Measurements from ENCODE around the gene ATF6B.

Gene ATF6B

GRCh38 chr6:32108094-32108627 is 19.9 kb downstream of the ATF6B start:
- Histone ChIP-seq H3K4ac (ENCODE audit: low read depth, low read length) (no peak overlapping the region), H2BK120ac (ENCODE audit: insufficient read depth, low read length, poor library complexity) (no peak overlapping the region), H3K79me1 (ENCODE audit: low read length) (no peaks in the 10 kb centered on the region), H3K9me3 (ENCODE audit: insufficient read depth, low read depth, low read length) (peaks cover 2% of the 10 kb centered on the region), H3K79me2 (ENCODE audit: control insufficient read depth, insufficient read depth, low read length, poor library complexity) (no peaks in the 10 kb centered on the region), H2AFZ (ENCODE audit: insufficient read depth, low read length, poor library complexity) (no peak overlapping the region), H2BK12ac (ENCODE audit: low read length) (no peak overlapping the region), H3K4me3 (ENCODE audit: low read depth, low read length) (no peak overlapping the region), H3K23ac (ENCODE audit: low read length) (no peak overlapping the region), H3K14ac (ENCODE audit: low read length) (no peak overlapping the region), H3K4me1 (ENCODE audit: control insufficient read depth in 1 of 2, insufficient read depth in 2 of 2, low read length in 2 of 2) (no peaks in the 10 kb centered on the region), H4K8ac (ENCODE audit: low read depth, low read length) (no peak overlapping the region), H3K4me2 (ENCODE audit: low read length) (no peak overlapping the region), H3K27me3 (ENCODE audit: insufficient read depth, low read length) (no peaks in the 10 kb centered on the region), H4K12ac (ENCODE audit: low read depth, low read length) (no peak overlapping the region), H3K18ac (ENCODE audit: low read length) (no peak overlapping the region), H3K36me3 (ENCODE audit: control insufficient read depth in 1 of 2, insufficient read depth in 2 of 2, low read length in 2 of 2) (peaks cover 2 to 3% of the 10 kb centered on the region in 2 experiments), H3K27ac (ENCODE audit: low read depth, low read length) (no peak overlapping the region), H3K9ac (ENCODE audit: low read length) (no peak overlapping the region), H4K91ac (ENCODE audit: low read depth, low read length) (no peak overlapping the region), H2BK5ac (ENCODE audit: low read depth, low read length, poor library complexity) (no peak overlapping the region), H2AK5ac (ENCODE audit: low read length) (no peak overlapping the region)
- DNase-seq = no peak
- no CpG with 5 or more reads among the region's 15 CpGs for WGBS (ENCODE audit: extremely low coverage, insufficient coverage, insufficient read length)

- Histone ChIP-seq H3K4ac (ENCODE audit: low read depth, low read length) (no peak overlapping the region), H3K79me1 (ENCODE audit: low read length) (no peaks in the 10 kb centered on the region), H3K4me1 (ENCODE audit: control insufficient read depth in 1 of 2, insufficient read depth in 2 of 2, low read length in 2 of 2) (no peaks in the 10 kb centered on the region), H3K23ac (ENCODE audit: low read length) (no peak overlapping the region), H2AFZ (ENCODE audit: insufficient read depth, low read length, poor library complexity) (no peak overlapping the region), H3K27ac (ENCODE audit: low read depth, low read length) (no peak overlapping the region), H2AK5ac (ENCODE audit: low read length) (no peak overlapping the region), H2BK12ac (ENCODE audit: low read length) (no peak overlapping the region), H3K27me3 (ENCODE audit: insufficient read depth, low read length) (no peaks in the 10 kb centered on the region), H3K9ac (ENCODE audit: low read length) (no peak overlapping the region), H3K4me3 (ENCODE audit: low read depth, low read length) (no peak overlapping the region), H3K18ac (ENCODE audit: low read length) (no peak overlapping the region), H3K4me2 (ENCODE audit: low read length) (no peak overlapping the region), H4K91ac (ENCODE audit: low read depth, low read length) (no peak overlapping the region), H3K79me2 (ENCODE audit: control insufficient read depth, insufficient read depth, low read length, poor library complexity) (no peaks in the 10 kb centered on the region), H2BK5ac (ENCODE audit: low read depth, low read length, poor library complexity) (no peak overlapping the region), H4K8ac (ENCODE audit: low read depth, low read length) (no peak overlapping the region), H3K9me3 (ENCODE audit: insufficient read depth, low read depth, low read length) (peaks cover 2% of the 10 kb centered on the region), H3K14ac (ENCODE audit: low read length) (no peak overlapping the region), H3K36me3 (ENCODE audit: control insufficient read depth in 1 of 2, insufficient read depth in 2 of 2, low read length in 2 of 2) (peaks cover 1 to 2% of the 10 kb centered on the region in 2 experiments), H2BK120ac (ENCODE audit: insufficient read depth, low read length, poor library complexity) (no peak overlapping the region), H4K12ac (ENCODE audit: low read depth, low read length) (no peak overlapping the region)
- DNase-seq = no peak
- WGBS (ENCODE audit: extremely low coverage, insufficient coverage, insufficient read length) = no CpG with 5 or more reads among the region's 1 CpG
Observed at GRCh38 chr6:32107406-32107805, 20.6 kb downstream of the ATF6B start.

GRCh38 chr6:32105433-32105832 is 22.6 kb downstream of the ATF6B start:
- Histone ChIP-seq H3K27ac (ENCODE audit: low read depth, low read length) (no peak overlapping the region), H2BK12ac (ENCODE audit: low read length) (no peak overlapping the region), H3K79me2 (ENCODE audit: control insufficient read depth, insufficient read depth, low read length, poor library complexity) (no peaks in the 10 kb centered on the region), H3K4me3 (ENCODE audit: low read depth, low read length) (no peak overlapping the region), H3K9ac (ENCODE audit: low read length) (no peak overlapping the region), H2AFZ (ENCODE audit: insufficient read depth, low read length, poor library complexity) (no peak overlapping the region), H3K27me3 (ENCODE audit: insufficient read depth, low read length) (no peaks in the 10 kb centered on the region), H2BK120ac (ENCODE audit: insufficient read depth, low read length, poor library complexity) (no peak overlapping the region), H3K23ac (ENCODE audit: low read length) (no peak overlapping the region), H4K8ac (ENCODE audit: low read depth, low read length) (no peak overlapping the region), H4K12ac (ENCODE audit: low read depth, low read length) (no peak overlapping the region), H3K9me3 (ENCODE audit: insufficient read depth, low read depth, low read length) (peaks cover under 1% of the 10 kb centered on the region), H3K4me2 (ENCODE audit: low read length) (no peak overlapping the region), H4K91ac (ENCODE audit: low read depth, low read length) (no peak overlapping the region), H2BK5ac (ENCODE audit: low read depth, low read length, poor library complexity) (no peak overlapping the region), H3K14ac (ENCODE audit: low read length) (no peak overlapping the region), H3K4ac (ENCODE audit: low read depth, low read length) (no peak overlapping the region), H3K79me1 (ENCODE audit: low read length) (no peaks in the 10 kb centered on the region), H3K4me1 (ENCODE audit: control insufficient read depth in 1 of 2, insufficient read depth in 2 of 2, low read length in 2 of 2) (no peaks in the 10 kb centered on the region), H3K18ac (ENCODE audit: low read length) (no peak overlapping the region), H2AK5ac (ENCODE audit: low read length) (no peak overlapping the region), H3K36me3 (ENCODE audit: control insufficient read depth in 1 of 2, insufficient read depth in 2 of 2, low read length in 2 of 2) (no peaks in the 10 kb centered on the region)
- WGBS (ENCODE audit: extremely low coverage, insufficient coverage, insufficient read length) = no CpG with 5 or more reads among the region's 4 CpGs
- DNase-seq = no peak

- Histone ChIP-seq H3K27me3 (ENCODE audit: insufficient read depth, low read length) (no peaks in the 10 kb centered on the region), H2BK5ac (ENCODE audit: low read depth, low read length, poor library complexity) (no peak overlapping the region), H4K91ac (ENCODE audit: low read depth, low read length) (no peak overlapping the region), H3K27ac (ENCODE audit: low read depth, low read length) (no peak overlapping the region), H3K4me1 (ENCODE audit: control insufficient read depth in 1 of 2, insufficient read depth in 2 of 2, low read length in 2 of 2) (no peaks in the 10 kb centered on the region), H2BK12ac (ENCODE audit: low read length) (no peak overlapping the region), H3K4ac (ENCODE audit: low read depth, low read length) (no peak overlapping the region), H3K79me2 (ENCODE audit: control insufficient read depth, insufficient read depth, low read length, poor library complexity) (no peaks in the 10 kb centered on the region), H3K79me1 (ENCODE audit: low read length) (no peaks in the 10 kb centered on the region), H3K36me3 (ENCODE audit: control insufficient read depth in 1 of 2, insufficient read depth in 2 of 2, low read length in 2 of 2) (no peaks in the 10 kb centered on the region), H2AK5ac (ENCODE audit: low read length) (no peak overlapping the region), H3K4me3 (ENCODE audit: low read depth, low read length) (no peak overlapping the region), H2AFZ (ENCODE audit: insufficient read depth, low read length, poor library complexity) (no peak overlapping the region), H3K23ac (ENCODE audit: low read length) (no peak overlapping the region), H4K8ac (ENCODE audit: low read depth, low read length) (no peak overlapping the region), H2BK120ac (ENCODE audit: insufficient read depth, low read length, poor library complexity) (no peak overlapping the region), H4K12ac (ENCODE audit: low read depth, low read length) (no peak overlapping the region), H3K18ac (ENCODE audit: low read length) (no peak overlapping the region), H3K9me3 (ENCODE audit: insufficient read depth, low read depth, low read length) (no peaks in the 10 kb centered on the region), H3K14ac (ENCODE audit: low read length) (no peak overlapping the region), H3K9ac (ENCODE audit: low read length) (no peak overlapping the region), H3K4me2 (ENCODE audit: low read length) (no peak overlapping the region)
- no peak for DNase-seq
- WGBS (ENCODE audit: extremely low coverage, insufficient coverage, insufficient read length) = no CpG with 5 or more reads among the region's 3 CpGs
Observed at GRCh38 chr6:32102255-32102654, 25.8 kb downstream of the ATF6B start.
